GM12875 (cell line): ENCODE measurements around the gene TIMM44.

ENCODE experiments used
- H3K4me3 ChIP-seq: one replicate; pipeline ENCODE4 v1.5.1; 2011; ENCODE audit warnings: low read depth, low read length, control low read depth
- TF ChIP-seq, protein P1 (sequence below): IDR thresholded peaks from 2 replicates; pipeline ENCODE4 v1.5.1; 2011; ENCODE audit warnings: low read depth, mild to moderate bottlenecking, control low read depth, inconsistent platforms, low read length, moderate library complexity, borderline replicate concordance; ENCODE audit not compliant: insufficient read depth

The TIMM44 gene

DNA sequence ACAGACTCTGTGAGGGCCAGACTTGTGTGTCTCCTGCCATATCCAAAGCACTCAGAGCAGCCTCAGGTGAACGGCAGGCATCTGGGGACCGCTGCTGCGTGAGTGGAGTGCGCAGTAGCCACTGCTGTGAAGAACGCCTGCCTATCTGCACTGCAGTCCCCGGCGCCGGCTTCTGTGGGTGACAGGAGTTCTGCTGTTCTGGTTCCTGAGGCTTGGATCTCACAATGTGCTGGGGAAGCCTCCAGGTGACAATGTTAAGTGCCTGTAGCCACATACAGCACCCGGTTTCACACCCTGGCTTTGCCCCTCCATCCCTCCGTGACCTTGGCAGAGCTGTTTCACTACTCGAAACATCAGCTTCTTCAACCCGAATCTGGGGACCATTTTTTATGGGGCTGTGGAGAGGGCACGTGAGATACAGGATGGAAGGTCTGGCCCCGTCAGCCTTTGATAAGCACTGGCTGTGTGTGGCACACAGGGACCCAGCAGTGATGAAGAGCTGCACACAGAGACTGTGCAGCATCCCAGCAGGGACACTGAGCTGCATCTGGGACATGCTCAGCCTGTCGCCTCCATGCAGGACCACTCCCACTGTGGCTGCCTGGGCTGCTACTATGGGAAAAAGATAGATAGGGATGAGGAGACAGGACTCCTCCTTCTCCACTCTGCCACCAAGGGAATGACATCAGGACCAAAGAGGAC is 33.7 kb upstream of the TIMM44 start:
- TF ChIP-seq, protein P1, sequence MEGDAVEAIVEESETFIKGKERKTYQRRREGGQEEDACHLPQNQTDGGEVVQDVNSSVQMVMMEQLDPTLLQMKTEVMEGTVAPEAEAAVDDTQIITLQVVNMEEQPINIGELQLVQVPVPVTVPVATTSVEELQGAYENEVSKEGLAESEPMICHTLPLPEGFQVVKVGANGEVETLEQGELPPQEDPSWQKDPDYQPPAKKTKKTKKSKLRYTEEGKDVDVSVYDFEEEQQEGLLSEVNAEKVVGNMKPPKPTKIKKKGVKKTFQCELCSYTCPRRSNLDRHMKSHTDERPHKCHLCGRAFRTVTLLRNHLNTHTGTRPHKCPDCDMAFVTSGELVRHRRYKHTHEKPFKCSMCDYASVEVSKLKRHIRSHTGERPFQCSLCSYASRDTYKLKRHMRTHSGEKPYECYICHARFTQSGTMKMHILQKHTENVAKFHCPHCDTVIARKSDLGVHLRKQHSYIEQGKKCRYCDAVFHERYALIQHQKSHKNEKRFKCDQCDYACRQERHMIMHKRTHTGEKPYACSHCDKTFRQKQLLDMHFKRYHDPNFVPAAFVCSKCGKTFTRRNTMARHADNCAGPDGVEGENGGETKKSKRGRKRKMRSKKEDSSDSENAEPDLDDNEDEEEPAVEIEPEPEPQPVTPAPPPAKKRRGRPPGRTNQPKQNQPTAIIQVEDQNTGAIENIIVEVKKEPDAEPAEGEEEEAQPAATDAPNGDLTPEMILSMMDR, result no peak
- H3K4me3 ChIP-seq, result no peak overlapping the region

DNA sequence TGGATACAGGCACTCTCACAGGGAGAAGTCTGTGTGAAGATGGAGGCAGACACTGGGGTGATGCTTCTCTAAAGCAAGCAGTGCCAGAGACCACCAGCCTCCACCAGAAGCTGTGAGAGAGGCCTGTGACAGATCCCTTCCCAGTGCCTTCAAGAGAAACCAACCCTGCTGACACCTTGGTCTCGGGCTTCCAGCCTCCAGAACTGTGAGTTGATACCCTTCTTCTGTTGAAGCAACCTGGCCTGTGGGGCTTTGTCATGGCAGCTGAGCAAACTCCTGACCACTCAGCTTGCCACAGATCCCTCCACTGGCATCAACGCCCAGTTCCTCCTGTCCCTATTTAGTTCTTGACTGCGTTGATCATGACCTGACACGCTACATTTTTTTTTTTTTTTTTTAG is 33.0 kb upstream of the TIMM44 start:
- TF ChIP-seq, protein P1, result no peak
- no peak overlapping the region for H3K4me3 ChIP-seq

DNA sequence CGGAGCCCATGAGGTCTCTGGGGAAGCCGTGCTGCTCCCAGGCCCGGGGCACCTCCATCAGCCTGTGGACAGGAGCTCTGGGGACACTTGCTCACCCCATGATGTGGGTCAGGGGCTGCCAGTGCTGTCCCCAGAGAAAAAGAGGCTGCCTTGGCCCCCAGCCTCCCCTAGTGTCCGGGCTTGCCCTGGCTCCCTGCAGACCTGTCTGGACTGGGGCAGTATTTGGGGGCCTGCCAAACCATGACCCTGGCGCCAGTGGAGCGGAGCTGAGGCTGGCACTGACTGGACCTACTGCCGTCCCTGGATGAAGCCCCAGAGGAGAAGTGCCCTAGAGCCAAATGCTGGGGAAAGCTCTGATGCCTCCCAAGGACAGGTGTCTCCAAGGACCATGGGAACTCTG is 31.6 kb upstream of the TIMM44 start:
- no peak overlapping the region for H3K4me3 ChIP-seq
- TF ChIP-seq, protein P1, result no peak

DNA sequence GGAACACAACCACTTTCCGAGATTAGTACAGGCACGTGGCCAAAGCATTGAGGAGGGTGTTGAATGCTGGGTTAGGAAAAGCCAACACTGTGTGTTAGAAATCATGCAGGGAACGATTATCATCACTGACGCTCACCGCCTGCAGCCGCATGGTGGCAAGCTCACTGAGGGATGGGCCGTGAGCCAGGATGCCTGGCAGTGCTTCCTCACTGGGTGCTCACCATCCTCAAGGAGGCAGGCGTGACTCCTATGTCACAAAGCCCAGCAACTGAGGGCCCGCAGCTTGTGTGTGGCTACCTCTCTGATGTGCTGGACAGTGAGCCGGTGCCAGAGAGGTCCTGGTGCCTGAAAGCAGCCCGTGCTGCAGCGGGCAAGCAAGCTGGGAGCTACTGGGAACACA is 30.4 kb upstream of the TIMM44 start:
- TF ChIP-seq, protein P1, result no peak
- no peak overlapping the region for H3K4me3 ChIP-seq

DNA sequence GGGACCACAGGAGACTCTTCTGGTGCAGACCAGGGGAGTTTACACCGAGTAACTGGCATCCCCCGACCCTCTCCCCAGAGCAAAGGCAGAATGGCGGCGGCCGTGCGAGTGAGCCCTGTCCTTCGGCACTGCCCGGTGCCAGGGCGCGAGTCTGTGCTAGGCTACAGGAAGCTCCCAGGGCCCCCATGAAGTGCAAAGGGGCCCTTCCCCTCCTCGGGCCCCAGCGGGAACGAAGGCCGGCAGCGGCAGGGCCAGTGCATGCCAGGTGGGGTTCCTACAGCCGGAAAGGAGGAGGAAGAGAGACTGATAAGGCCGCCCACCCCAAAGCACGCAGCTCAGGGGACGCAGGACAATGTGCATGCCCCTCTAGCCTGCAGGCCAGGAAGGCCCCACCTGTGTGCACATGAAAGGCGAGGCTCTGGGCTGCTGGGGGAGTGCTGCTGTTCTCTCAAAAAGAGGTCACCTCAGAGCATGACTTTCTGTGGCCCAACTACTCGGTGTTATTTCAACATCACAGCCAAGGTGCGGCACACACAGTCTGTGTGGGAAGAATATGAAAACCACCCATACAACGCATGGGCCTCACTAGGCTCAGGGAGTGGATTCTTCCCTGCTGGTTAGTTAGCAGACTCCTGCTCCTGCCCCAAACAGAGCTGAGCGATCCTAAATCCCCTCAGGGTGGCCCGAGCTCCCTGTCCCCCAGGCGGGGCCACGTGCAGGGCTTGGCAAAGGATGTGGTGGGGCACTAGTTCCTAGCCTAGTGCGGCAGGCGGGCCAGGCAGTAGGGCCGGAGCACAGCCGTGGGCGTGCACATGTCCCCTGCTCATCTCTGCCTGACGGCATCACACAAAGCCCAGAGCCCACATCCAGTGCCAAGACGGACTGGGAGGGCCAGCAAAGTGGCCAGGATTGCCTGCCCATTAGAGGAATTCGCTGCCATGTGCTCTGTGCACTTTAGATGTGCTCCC is 28.4 kb upstream of the TIMM44 start:
- no peak overlapping the region for H3K4me3 ChIP-seq
- TF ChIP-seq, protein P1, result no peak

DNA sequence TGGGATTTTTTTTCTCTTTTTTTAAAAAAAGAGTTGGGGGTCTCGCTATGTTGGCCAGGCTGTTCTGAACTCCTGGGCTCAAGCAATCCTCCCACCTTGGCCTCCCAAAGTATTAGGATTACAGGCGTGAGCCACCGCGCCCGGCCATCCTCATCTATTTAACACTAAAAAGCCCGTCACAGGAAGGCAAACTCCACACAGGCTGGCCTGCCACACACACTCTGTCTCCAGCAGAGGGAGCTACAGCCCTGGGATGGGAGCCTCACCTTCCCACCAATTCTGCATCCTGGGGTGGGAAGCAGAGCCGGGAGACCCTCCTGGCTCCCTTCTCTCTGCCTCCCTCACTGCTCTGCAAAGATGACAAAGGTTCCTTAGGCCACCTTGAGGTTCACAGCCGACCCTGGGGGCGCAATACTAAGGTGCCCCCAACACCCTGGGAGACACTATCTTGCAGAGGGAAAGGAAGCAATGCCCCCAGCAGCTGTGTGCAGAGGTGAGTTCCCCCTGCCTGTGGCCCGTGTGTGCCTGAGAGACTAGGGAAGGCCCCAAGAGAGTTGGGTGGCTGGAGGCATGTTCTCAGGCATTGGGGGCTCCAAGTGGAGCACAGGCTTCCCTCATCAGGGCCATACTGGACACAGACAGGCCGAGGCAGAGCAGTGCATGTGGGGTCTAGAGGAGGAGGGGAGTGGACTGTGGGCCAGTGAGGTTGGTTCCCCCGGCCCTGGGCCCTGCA is 27.4 kb upstream of the TIMM44 start:
- no peak overlapping the region for H3K4me3 ChIP-seq
- TF ChIP-seq, protein P1, result peak; percentile 79
